8988T (cell line): ENCODE results near the gene PLPPR5.
"Not testable (repeated sequence)": the region's sequence is repeated elsewhere in the genome, so short reads cannot be mapped to it uniquely, and the experiment has no call there.

Experiments
- DNase-seq: peaks from one replicate; pipeline ENCODE4 v3.0.0; 2011

Gene PLPPR5, protein sequence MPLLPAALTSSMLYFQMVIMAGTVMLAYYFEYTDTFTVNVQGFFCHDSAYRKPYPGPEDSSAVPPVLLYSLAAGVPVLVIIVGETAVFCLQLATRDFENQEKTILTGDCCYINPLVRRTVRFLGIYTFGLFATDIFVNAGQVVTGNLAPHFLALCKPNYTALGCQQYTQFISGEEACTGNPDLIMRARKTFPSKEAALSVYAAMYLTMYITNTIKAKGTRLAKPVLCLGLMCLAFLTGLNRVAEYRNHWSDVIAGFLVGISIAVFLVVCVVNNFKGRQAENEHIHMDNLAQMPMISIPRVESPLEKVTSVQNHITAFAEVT

GRCh38 chr1:99004861-99005442, at the start of gene PLPPR5:
Gene PLPPR5, minus strand, starts transcription at chr1:99004861. Its CDS starts 190 bp downstream, at chr1:99004671.
- DNase-seq = no peak

- DNase-seq = no peak
These were observed 47.1 kb upstream of the PLPPR5 start for GRCh38 chr1:99051611-99052283.

DNA sequence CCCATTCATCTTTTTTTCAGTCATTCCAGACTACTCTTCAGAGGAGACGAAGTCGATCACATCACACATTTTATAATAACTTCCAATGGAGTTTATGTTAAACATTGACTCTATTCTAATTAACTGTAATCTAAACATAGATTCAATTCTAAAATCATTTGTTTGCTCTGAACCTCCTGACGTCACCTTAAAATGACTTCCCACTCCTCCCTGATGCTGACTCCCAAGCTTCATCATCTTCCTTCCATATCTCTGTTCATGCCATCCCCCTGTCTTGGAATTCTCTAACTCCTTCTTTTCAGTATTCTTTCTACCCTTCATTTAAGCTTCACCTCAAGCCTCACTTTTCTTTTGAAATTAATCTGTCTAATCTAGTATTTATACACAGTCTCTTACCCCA, 45.1 kb upstream of the PLPPR5 start:
- no peak for DNase-seq

DNA sequence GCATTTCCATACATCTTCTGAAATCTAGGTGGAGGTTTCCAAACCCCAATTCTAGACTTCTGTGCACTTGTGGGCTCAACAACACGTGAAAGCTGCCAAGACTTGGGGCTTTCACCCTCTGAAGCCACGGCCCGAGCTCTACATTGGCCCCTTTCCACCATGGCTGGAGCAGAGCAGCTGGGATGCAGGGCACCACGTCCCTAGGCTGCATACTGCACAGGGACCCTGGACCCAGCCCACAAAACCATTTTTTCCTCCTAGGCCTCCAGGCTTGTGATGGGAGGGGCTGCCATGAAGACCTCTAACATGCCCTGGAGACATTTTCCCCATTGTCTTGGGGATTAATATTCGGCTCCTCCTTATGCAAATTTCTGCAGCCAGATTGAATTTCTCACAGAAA, 32.1 kb upstream of the PLPPR5 start:
- not testable (repeated sequence) for DNase-seq

DNA sequence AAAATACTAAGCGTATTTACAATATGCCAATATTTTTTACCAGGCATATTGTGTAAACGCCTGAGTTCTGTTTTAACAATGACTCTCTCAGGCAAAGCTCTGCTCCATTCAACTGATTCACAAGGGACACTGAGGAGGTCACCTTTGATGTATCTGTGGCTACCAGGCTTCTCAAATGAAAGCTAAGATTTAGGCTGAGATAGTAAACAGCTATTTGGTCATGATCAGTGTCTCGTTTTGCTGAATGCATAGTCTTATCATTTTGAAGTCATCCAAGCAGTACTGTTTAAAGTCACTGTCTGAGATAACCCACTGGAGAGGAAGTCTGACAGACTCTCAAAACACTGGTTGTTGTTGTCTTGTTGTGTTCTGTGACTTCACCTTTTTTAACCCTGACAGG, 13.7 kb upstream of the PLPPR5 start:
- DNase-seq = no peak

DNA sequence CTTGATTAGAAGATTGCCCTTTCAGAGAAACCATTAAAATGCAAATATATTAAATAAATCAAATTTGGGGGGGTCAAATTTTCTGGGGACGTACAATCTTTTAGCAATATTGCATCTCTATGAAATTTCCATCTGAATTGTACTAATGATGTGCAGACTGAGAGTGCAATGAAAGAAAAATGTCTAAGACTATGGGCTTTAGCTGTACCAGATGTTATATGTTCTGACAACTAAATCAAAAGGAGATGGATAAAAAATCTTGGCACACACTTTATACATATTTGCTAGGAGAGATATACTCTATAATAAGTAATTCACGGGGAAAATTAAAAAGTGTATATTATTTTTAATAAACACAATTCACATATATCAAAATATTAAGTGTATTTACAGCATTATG, 13.0 kb upstream of the PLPPR5 start:
- DNase-seq = no peak

- DNase-seq = no peak
These were observed 6.0 kb upstream of the PLPPR5 start for GRCh38 chr1:99010679-99011078.

GRCh38 chr1:99007366-99007765, 2.7 kb upstream of the PLPPR5 start:
- no peak for DNase-seq

DNA sequence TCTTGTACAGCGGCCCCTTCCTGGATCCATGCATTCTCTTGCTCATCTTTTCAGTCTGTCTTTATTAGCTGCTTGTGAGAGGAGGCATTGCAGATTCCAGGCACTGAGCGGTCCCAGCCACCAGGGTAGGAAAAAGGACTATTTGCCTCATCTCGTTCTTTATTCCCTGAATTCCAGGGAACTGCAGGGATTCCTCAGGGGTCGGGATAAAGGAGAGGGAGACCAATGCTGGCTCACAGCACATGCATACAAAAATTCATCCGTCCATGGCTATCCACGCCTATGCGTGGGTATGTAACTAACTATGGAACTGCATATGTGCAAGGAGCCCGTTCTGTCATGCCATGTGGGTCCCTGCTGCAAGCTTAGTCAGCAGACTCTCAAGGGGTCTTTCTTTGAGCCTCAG, 879 bp upstream of the PLPPR5 start:
- DNase-seq = no peak

DNA sequence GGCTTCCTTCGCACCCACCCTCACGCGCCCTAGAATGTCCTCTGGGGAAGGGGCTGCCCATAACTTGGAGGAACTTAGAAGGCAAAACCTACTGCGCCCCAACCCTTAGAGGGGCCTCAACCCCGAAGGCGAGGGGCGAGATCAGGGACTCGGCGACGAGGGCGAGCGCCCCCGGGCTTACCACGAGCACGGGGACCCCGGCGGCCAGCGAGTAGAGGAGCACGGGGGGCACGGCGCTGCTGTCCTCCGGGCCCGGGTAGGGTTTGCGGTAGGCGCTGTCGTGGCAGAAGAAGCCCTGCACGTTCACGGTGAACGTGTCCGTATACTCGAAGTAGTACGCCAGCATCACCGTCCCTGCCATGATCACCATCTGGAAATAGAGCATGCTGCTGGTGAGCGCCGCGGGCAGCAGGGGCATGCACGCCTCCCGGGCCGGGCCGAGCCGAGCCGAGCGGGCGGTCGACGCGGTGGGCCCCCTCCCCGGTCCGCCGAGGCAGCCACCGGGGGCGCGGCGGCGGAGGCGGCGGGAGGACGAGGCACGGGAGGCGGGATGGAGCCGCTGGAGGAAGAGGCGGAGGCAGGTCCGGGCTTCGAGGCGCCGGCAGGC, 304 bp downstream of the PLPPR5 start:
- DNase-seq = no peak

DNA sequence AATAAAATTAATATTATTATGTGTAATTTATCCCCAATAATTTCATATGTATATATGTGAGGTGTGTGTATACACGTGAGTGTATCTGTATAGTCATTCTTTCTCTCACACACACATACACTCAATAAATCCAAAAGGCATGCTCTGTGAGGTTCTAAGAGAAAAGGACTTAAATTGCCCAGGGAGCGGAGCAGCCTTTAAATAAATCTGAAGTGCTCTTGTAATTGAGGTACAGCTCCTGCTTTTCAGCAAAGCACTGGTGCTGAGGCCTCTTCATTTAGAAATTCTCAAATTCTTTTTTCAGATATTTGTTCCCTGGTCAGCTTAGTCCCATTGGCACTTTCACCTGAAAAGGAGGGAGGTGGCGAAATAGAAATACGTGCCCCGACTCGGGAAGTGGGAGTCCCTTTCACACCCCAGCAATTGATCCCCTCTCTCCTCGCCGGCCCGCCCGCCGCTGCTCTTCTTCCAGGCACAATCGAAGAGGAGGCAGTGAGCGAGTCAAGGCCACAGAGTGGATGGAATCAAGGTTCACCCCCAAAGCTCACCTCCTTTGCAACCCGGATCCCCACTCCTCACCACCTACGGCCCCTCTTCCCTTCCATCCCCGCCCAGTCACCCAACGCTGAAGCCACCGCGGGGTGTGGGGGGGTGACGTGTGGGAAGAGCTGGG, 944 bp downstream of the PLPPR5 start:
- DNase-seq = no peak

- DNase-seq = no peak
These were observed 11.8 kb downstream of the PLPPR5 start for GRCh38 chr1:98992844-98993243.

DNA sequence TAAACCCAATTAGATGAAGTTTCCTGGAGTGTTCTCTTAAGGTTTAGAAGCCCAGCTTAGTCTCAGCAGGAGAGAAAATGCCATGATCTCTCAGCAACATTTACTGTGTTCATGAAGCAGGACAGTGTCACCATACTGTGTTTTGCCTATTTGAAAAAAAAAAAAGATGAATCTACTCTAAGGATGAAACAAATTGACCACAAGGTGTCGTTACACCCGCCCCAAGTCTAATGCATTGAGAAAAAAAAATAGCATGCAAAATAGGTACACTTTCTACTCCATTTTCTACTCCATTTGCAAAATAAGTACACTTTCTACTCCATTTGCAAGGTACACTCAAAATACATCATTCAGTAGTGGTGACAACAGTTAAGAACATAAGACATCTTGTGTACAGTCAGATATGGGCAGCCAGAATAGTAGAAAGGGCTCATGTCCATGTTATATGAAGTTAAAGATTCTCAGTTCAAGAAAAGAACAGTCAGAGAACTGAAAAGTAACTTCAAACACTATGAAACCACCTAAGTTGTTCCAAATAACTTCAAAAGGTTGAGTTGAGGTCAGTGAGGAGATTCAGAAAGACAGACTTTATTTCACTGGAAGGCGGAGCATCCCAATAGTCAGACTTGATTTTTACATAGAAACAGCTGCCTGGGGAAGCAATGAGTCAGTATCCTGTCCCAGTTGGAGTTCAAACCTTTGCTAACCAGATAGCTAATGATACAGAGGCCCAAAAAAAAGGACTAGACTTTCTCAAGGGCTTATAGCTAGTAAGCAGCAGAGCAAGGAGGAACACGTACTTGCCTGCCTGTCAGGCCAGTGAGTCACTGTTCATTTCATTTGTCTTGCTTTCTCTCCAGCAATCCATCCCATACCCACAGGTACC, 13.3 kb downstream of the PLPPR5 start:
- no peak for DNase-seq

DNA sequence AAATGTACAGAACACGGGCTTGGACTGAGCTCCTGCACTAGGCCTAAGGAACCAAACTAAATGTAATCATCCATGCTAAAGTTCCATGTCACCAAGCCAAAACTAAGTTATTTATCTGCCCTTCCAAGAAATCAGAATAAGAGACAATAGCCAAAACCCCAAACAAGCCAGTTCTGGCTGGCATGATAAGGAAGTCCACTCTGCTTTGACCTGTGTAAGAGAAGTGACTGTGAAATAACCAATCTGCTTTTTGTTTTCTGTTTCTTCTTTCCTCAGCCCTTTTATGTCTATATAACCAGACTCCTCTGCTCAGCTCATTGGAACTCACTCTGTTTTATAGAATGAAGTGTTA, 15.1 kb downstream of the PLPPR5 start:
- DNase-seq = no peak

- DNase-seq = no peak
These were observed 15.6 kb downstream of the PLPPR5 start for GRCh38 chr1:98988904-98989555.

DNA sequence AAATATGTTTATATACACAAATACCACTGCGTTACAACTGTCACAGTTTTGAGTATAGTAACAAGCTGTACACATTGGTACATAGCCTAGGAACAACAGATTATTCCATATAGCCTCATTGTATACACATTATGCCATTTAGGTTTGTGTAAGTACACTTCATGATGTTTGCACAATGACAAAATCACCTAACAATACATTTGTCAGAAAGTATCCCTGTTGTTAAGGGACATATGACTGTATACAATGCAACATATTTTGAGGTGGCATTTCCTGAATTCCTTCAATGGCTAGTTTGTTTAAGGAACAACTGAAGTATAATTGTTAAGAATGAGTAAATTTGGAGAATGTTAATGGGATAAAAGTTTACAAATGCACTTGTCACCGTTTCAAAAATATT, 19.0 kb downstream of the PLPPR5 start:
- DNase-seq = no peak

GRCh38 chr1:98981917-98982513, 22.6 kb downstream of the PLPPR5 start:
- no peak for DNase-seq

GRCh38 chr1:98979463-98979862, 25.2 kb downstream of the PLPPR5 start:
- no peak for DNase-seq

- no peak for DNase-seq
These were observed 28.9 kb downstream of the PLPPR5 start for GRCh38 chr1:98975810-98976209.

GRCh38 chr1:98975113-98975512, 29.5 kb downstream of the PLPPR5 start:
- DNase-seq = no peak

DNA sequence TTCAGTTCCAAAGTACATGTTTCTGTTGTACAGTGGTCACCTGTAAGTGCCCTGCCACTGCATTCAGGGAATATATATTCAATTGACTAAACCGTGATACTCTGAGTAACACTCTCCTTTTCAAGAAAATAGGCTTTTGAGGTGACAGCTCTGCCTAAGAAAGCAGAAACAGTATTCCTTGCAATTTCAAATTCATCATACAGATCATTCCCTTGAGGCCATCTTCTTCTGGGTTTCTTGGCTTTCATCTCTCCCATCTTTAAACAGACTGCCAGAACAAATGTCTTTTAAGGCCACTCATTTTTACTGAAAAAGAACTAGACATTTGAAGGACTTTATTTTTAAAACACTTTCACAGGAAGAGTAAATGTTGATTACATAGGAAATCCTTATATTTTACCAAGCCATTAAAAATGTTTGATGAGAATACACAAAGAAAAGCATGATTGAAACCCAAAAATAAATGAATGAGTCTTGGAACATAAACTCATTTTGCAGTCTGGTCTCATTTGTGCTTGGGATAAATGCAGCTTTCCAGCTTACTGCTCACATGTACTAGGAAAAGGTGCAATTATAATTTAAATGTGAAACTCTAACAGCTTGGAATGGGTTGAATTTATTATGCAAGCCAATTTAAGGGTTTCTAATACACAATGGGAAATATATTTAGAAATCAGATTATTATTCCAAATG, 34.7 kb downstream of the PLPPR5 start:
- no peak for DNase-seq
